Liver (tissue), 9 donors: Measurements from ENCODE around the gene EFS. TPM values are rescaled to one million over a fixed set of nuclear protein-coding genes. Genes with fewer than 3 reads are reported as not detected.

ENCODE experiments used
- DNase-seq: peaks from one replicate; pipeline ENCODE4 v3.0.0-alpha.2; 2017; ENCODE audit warnings: low spot score
- H3K27ac ChIP-seq, 2 donors: one replicate each; pipeline ENCODE4 v1.7.0; 2013; ENCODE audit warnings: inconsistent platforms in 2 of 2, low read length in 2 of 2, control low read depth in 1 of 2, low read depth in 1 of 2, mild to moderate bottlenecking in 1 of 2
- H3K27me3 ChIP-seq, 4 donors: one replicate each; pipeline versions ENCODE4 v1.6.1 to v1.7.0; 2013; ENCODE audit warnings: low read length in 3 of 4, inconsistent platforms in 1 of 4, mild to moderate bottlenecking in 1 of 4, moderate library complexity in 1 of 4; ENCODE audit not compliant: control insufficient read depth in 4 of 4, insufficient read depth in 4 of 4
- H3K36me3 ChIP-seq, 4 donors: one replicate each; pipeline versions ENCODE4 v1.6.1 to v1.7.0; 2013; ENCODE audit warnings: low read length in 3 of 4, mild to moderate bottlenecking in 3 of 4, low read depth in 1 of 4, moderate library complexity in 1 of 4; ENCODE audit not compliant: control insufficient read depth in 4 of 4, insufficient read depth in 3 of 4
- H3K4me1 ChIP-seq, 4 donors: one replicate each; pipeline versions ENCODE4 v1.6.1 to v1.7.0; 2013; ENCODE audit warnings: low read length in 3 of 4, mild to moderate bottlenecking in 3 of 4, moderate library complexity in 1 of 4; ENCODE audit not compliant: control insufficient read depth in 4 of 4, insufficient read depth in 4 of 4
- H3K4me3 ChIP-seq, 3 donors: one replicate each; pipeline versions ENCODE4 v1.6.1 to v1.7.0; 2013; ENCODE audit warnings: low read length in 3 of 3, control low read depth in 1 of 3, low read depth in 1 of 3, mild to moderate bottlenecking in 1 of 3
- H3K9ac ChIP-seq, 2 donors: one replicate each; pipeline ENCODE4 v1.7.0; 2013; ENCODE audit warnings: low read length in 2 of 2, mild to moderate bottlenecking in 2 of 2, moderate library complexity in 2 of 2, control low read depth in 1 of 2, low read depth in 1 of 2
- H3K9me3 ChIP-seq, 4 donors: one replicate each; pipeline versions ENCODE4 v1.6.1 to v1.7.0; 2013; ENCODE audit warnings: low read length in 3 of 4; ENCODE audit not compliant: control insufficient read depth in 4 of 4
- FOXA1 ChIP-seq: IDR thresholded peaks from 2 replicates; pipeline ENCODE4 v1.6.1; 2016; ENCODE audit warnings: antibody characterized with exemption
- FOXA2 ChIP-seq: IDR thresholded peaks from 2 replicates; pipeline ENCODE4 v1.6.1; 2016; ENCODE audit warnings: antibody characterized with exemption
- GABPA ChIP-seq, 2 donors: IDR thresholded peaks in 1 of 2; conservative IDR thresholded peaks in 1 of 2; 2 replicates each; pipeline ENCODE4 v1.6.1; 2016; ENCODE audit warnings: antibody characterized with exemption in 2 of 2, mild to moderate bottlenecking in 1 of 2, moderate library complexity in 1 of 2
- HNF4A ChIP-seq, 2 donors: conservative IDR thresholded peaks; 2 replicates each; pipeline ENCODE4 v1.6.1; 2016; ENCODE audit warnings: antibody characterized with exemption in 2 of 2, mild to moderate bottlenecking in 2 of 2
- HNF4G ChIP-seq: IDR thresholded peaks from 2 replicates; pipeline ENCODE4 v1.6.1; 2016; ENCODE audit warnings: antibody characterized with exemption
- MAX ChIP-seq: IDR thresholded peaks from 2 replicates; pipeline ENCODE4 v1.6.1; 2016; ENCODE audit warnings: antibody characterized with exemption
- NR2F2 ChIP-seq: IDR thresholded peaks from 2 replicates; pipeline ENCODE4 v1.6.1; 2016; ENCODE audit warnings: antibody characterized with exemption
- RAD21 ChIP-seq, 2 donors: IDR thresholded peaks; 2 replicates each; pipeline ENCODE4 v1.6.1; 2016; ENCODE audit warnings: antibody characterized with exemption in 2 of 2, mild to moderate bottlenecking in 2 of 2
- REST ChIP-seq: IDR thresholded peaks from 2 replicates; pipeline ENCODE4 v1.6.1; 2016; ENCODE audit warnings: antibody characterized with exemption, mild to moderate bottlenecking
- SP1 ChIP-seq: IDR thresholded peaks from 2 replicates; pipeline ENCODE4 v1.6.1; 2018; ENCODE audit warnings: antibody characterized with exemption, mild to moderate bottlenecking
- TAF1 ChIP-seq: conservative IDR thresholded peaks from 2 replicates; pipeline ENCODE4 v1.6.1; 2016; ENCODE audit warnings: antibody characterized with exemption, mild to moderate bottlenecking
- YY1 ChIP-seq: IDR thresholded peaks from 2 replicates; pipeline ENCODE4 v1.6.1; 2016; ENCODE audit warnings: antibody characterized with exemption, mild to moderate bottlenecking
- WGBS: extraction: QIAGEN DNeasy Blood & Tissue Kit; methylation state at CpG from one replicate; pipeline ENCODE4 v1.1.7; 2013; 5-methylcytosine and 5-hydroxymethylcytosine counted together
- polyA plus RNA-seq, 2 donors: library from polyadenylated mRNA; stranded (reverse) in 1 of 2; unstranded in 1 of 2; fragments of 200-250 nt in 1 of 2; fragments of >200 nt in 1 of 2; fragmentation: Nextera tagmentation in 1 of 2; extraction: Ambion mirVana in 1 of 2; gene quantifications; one replicate each; pipeline versions ENCODE4 v1.2.1 to v1.2.3, GENCODE V29; 2013 to 2015
- total RNA-seq, 2 donors: library from RNA; depleted of rRNA; stranded (reverse); fragments of >200 nt; gene quantifications; one replicate each; pipeline ENCODE4 v1.2.3, GENCODE V29; 2014
- TF ChIP-seq, protein P1 (sequence below): fragments of 150-350 bp; IDR thresholded peaks from 2 replicates; pipeline ENCODE4 v1.5.1; 2017; ENCODE audit warnings: improper control_type of control experiment, low read depth, low read length; ENCODE audit not compliant: missing input control
- TF ChIP-seq, protein P2 (sequence below): IDR thresholded peaks from 2 replicates; pipeline ENCODE4 v1.6.1; 2016; ENCODE audit warnings: antibody characterized with exemption
- donor health status: healthy.
- donor health status: healthy.
- donor health status: healthy.
- donor health status: healthy.
- donor health status: healthy.

EFS gene
- total and polyA plus RNA-seq, 4 donors: 0.10 to 0.69 (median 0.54) TPM

GRCh38 chr14:23376482-23377197, 11.7 kb upstream of the EFS start, which contains the start of gene CMTM5:
TSS of gene CMTM5 (plus strand) at chr14:23377046. CDS start at chr14:23377252, 206 bp downstream.
- H3K9me3 ChIP-seq: no peaks in the 10 kb centered on the region
- DNase-seq: no peak
- no peak within 1 kb of the TSS for H3K4me3 ChIP-seq
- WGBS: 59% methylated on average over 13 of the region's 13 CpGs
- H3K4me1 ChIP-seq: no peaks in the 10 kb centered on the region
- H3K27ac ChIP-seq: no peak within 1 kb of the TSS
- no peaks in the 10 kb centered on the region for H3K36me3 ChIP-seq
- TF ChIP-seq FOXA2 (no peak), NR2F2 (no peak), YY1 (no peak), RAD21 (IDR thresholded peaks at IDR 0.05) (no peak), REST (no peak), TAF1 (no peak), SP1 (no peak), FOXA1 (no peak), GABPA (IDR thresholded peaks at IDR 0.05 in 1 of 2, conservative IDR thresholded peaks at IDR 0.05 in 1 of 2) (no peak), HNF4A (conservative IDR thresholded peaks at IDR 0.05) (no peak), MAX (no peak)
- TF ChIP-seq, protein P1, sequence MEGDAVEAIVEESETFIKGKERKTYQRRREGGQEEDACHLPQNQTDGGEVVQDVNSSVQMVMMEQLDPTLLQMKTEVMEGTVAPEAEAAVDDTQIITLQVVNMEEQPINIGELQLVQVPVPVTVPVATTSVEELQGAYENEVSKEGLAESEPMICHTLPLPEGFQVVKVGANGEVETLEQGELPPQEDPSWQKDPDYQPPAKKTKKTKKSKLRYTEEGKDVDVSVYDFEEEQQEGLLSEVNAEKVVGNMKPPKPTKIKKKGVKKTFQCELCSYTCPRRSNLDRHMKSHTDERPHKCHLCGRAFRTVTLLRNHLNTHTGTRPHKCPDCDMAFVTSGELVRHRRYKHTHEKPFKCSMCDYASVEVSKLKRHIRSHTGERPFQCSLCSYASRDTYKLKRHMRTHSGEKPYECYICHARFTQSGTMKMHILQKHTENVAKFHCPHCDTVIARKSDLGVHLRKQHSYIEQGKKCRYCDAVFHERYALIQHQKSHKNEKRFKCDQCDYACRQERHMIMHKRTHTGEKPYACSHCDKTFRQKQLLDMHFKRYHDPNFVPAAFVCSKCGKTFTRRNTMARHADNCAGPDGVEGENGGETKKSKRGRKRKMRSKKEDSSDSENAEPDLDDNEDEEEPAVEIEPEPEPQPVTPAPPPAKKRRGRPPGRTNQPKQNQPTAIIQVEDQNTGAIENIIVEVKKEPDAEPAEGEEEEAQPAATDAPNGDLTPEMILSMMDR: no peak
- TF ChIP-seq, protein P2, sequence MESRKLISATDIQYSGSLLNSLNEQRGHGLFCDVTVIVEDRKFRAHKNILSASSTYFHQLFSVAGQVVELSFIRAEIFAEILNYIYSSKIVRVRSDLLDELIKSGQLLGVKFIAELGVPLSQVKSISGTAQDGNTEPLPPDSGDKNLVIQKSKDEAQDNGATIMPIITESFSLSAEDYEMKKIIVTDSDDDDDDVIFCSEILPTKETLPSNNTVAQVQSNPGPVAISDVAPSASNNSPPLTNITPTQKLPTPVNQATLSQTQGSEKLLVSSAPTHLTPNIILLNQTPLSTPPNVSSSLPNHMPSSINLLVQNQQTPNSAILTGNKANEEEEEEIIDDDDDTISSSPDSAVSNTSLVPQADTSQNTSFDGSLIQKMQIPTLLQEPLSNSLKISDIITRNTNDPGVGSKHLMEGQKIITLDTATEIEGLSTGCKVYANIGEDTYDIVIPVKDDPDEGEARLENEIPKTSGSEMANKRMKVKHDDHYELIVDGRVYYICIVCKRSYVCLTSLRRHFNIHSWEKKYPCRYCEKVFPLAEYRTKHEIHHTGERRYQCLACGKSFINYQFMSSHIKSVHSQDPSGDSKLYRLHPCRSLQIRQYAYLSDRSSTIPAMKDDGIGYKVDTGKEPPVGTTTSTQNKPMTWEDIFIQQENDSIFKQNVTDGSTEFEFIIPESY: no peak
- H3K9ac ChIP-seq: no peak within 1 kb of the TSS
- H3K27me3 ChIP-seq: no peaks in the 10 kb centered on the region

- Histone ChIP-seq H3K4me1 (no peaks in the 10 kb centered on the region), H3K27me3 (no peaks in the 10 kb centered on the region), H3K27ac (no peak overlapping the region), H3K9ac (no peak overlapping the region), H3K9me3 (no peaks in the 10 kb centered on the region), H3K4me3 (no peak overlapping the region), H3K36me3 (no peaks in the 10 kb centered on the region)
- 88% methylated on average over 21 of the region's 21 CpGs for WGBS
- no peak for DNase-seq
- TF ChIP-seq, protein P1: no peak
- TF ChIP-seq HNF4G (no peak), SP1 (no peak)
Measured at GRCh38 chr14:23375527-23376251, 10.7 kb upstream of the EFS start.
